ENCODE measurements around the gene RGS16. TPM values are rescaled to one million over a fixed set of nuclear protein-coding genes. Genes with fewer than 3 reads are reported as not detected.

The RGS16 gene
- total and polyA plus RNA-seq, 9 of the 15 experiments (the other 6 are each of a cell fraction or from before 2014, with no cell fraction given) = 0.07 to 0.55 (median 0.36) TPM

- TF ChIP-seq NR0B1 (IDR thresholded peaks at IDR 0.05; ENCODE audit: partially characterized antibody) (no peak), SMARCC2 (IDR thresholded peaks at IDR 0.05; ENCODE audit: low read depth) (0 out of 2 replicates have a peak, but pooled peaks have one; percentile 55), ZNF124 (CRISPR knock-in tag; IDR thresholded peaks at IDR 0.05) (no peak), C11orf30 (IDR thresholded peaks at IDR 0.05; ENCODE audit: low read depth) (peak; percentile 70), OTX1 (CRISPR knock-in tag; IDR thresholded peaks at IDR 0.05) (0 out of 2 replicates have a peak, but pooled peaks have one; percentile 76), POLR2B (IDR thresholded peaks at IDR 0.05; ENCODE audit: low read depth, partially characterized antibody) (peak; percentile 77), ZNF77 (CRISPR knock-in tag; IDR thresholded peaks at IDR 0.05) (no peak), LCOR (CRISPR knock-in tag; IDR thresholded peaks at IDR 0.05) (no peak), MITF (IDR thresholded peaks at IDR 0.05) (no peak), NR3C1 (CRISPR knock-in tag; IDR thresholded peaks at IDR 0.05) (no peak), U2AF2 (optimal IDR thresholded peaks at IDR 0.05; ENCODE audit: low read depth, low read length) (no peak), ZNF311 (CRISPR knock-in tag; IDR thresholded peaks at IDR 0.05) (no peak), CBX8 (IDR thresholded peaks at IDR 0.05; ENCODE audit: borderline replicate concordance, extremely low read depth, low read depth, low read length, poor library complexity, severe bottlenecking) (no peak), KLF13 (tag; IDR thresholded peaks at IDR 0.05; ENCODE audit: borderline replicate concordance, low read depth) (no peak), ZNF79 (CRISPR knock-in tag; IDR thresholded peaks at IDR 0.05; ENCODE audit: low read depth) (peak; percentile 14; the same call in 1 of the 2 replicates), POLR2A (conservative IDR thresholded peaks at IDR 0.05) (peak; percentile 90), KLF1 (tag; IDR thresholded peaks at IDR 0.05) (0 out of 2 replicates have a peak, but pooled peaks have one; percentile 11), ZBTB49 (CRISPR knock-in tag; IDR thresholded peaks at IDR 0.05; ENCODE audit: borderline replicate concordance) (no peak), MAZ (CRISPR knock-in tag; conservative IDR thresholded peaks at IDR 0.05 in 1 of 2, IDR thresholded peaks at IDR 0.05 in 1 of 2) (peak; percentile 67 to 70)
These were observed 15.4 kb downstream of the RGS16 start, which contains the start of gene RNASEL (continued) for GRCh38 chr1:182588500-182589396.

Measured in K562 (cell line).